Endometrial microvascular endothelial cells (primary cell): ENCODE results near the gene CCDC9B. TPM values are rescaled to one million over a fixed set of nuclear protein-coding genes. Genes with fewer than 3 reads are reported as not detected.

Experiments used
- in situ Hi-C: cut with HindIII; loops from 2 replicates; pipeline ENCODE4 v1.10.0; 2017; ENCODE audit warnings: low sequenced_read_pairs, low pct_unique_long_range_greater_than_20kb; ENCODE audit errors: inconsistent ontology term
- total RNA-seq: library from RNA; depleted of rRNA; stranded (reverse); fragments of >200 nt; gene quantifications from one replicate; pipeline ENCODE4 v1.2.3, GENCODE V29; 2015; ENCODE audit errors: inconsistent ontology term

CCDC9B gene
- total RNA-seq, 1 donor from 2014 or later, result 16.1 TPM

DNA sequence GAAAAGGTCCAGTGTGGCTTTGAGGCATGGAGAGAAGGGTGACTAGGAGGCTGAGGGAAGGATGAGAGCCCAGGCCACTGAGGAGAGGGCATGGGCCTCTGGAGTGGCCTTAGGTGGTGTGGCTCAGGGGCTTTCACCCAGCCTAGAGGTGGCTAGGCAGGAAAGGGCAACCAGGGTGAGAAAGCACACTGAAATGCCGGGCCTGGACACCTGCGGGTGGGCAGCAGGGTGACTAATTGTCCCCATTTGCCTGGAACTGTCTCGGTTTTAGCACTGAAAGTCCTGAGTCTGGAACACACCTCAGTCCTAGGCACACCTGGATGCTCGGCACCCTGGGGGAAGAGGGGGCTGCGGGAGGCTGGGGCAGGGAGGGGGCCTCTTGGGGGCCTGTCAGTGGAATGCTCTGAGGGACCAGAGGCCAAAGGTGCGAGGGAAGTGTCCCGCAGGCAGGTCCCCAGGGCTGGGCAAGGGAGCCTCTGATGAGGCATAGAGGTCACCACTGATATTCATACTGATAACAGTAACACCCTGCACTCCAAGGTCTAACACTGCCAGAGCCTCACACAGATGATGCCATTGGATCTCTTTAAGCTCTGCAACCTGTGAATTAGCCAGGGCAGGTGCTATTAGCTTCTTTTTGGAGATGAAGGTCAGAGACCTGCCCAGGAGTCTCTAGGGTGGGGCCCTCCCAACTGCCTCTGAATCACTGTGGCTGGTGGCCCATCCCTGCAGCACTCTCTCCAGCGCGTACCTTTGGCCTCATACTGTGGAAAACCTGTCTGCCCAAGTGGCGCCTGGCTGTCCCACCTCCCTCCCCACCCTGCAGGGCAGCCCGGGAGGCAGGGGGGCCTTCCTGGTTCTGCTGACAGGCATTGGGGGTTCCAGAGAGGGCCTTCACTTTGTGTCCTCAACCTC lies 7.1 kb upstream of the CCDC9B start:
- in situ Hi-C loops, result no loop called here

- in situ Hi-C loops, result no loop called here
Measured at GRCh38 chr15:40346579-40347558, 6.1 kb upstream of the CCDC9B start.

GRCh38 chr15:40345867-40346578 lies 5.3 kb upstream of the CCDC9B start:
- in situ Hi-C loops, result no loop called here

- in situ Hi-C loops, result no loop called here
Measured at GRCh38 chr15:40345225-40345866, 4.6 kb upstream of the CCDC9B start.

DNA sequence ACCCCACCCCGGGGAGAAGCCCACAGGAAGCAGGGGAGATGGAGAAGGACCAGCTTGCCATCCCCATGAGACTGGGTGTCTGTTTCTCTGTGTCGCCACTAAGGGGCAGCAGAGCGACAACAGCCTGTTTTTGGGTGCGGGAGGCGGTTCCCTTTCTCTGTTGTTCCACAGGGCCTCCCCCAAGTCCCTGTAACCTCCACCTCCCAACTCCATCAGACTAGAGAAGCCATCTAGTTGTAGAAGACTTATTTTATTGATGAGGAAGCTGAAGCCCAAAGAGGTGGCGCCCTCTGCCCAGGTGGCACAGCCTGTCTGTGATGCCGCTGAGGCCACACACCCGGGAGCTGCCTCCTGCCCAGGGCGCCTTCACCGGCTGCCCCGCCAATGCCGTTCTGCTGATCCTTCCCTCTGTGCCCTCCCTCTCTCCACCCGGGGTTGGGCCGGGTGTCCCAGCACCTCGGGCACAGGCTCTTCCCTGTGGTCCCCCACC lies 3.9 kb upstream of the CCDC9B start:
- in situ Hi-C loops, result no loop called here

DNA sequence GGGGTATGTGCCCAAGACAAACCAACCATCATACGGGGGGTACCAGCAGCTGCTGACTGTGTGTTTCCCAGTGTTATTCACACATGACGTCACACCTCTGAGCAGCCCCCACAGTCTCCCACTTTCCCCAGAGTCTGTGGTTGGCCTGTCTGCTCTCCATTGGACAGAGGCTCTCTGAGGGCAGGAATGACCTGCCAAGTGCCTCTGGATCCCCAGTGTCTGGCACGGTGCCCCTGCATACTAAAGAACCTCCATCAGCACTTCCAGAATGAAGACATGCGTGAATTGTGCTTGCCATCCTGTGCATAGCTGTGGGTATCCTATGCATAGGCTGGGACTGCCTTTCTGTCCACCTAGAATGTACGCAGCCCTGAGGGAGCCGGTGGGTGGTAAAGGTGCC lies 3.5 kb upstream of the CCDC9B start:
- in situ Hi-C loops, result no loop called here

- in situ Hi-C loops, result no loop called here
Measured at GRCh38 chr15:40343512-40343911, 2.8 kb upstream of the CCDC9B start.

DNA sequence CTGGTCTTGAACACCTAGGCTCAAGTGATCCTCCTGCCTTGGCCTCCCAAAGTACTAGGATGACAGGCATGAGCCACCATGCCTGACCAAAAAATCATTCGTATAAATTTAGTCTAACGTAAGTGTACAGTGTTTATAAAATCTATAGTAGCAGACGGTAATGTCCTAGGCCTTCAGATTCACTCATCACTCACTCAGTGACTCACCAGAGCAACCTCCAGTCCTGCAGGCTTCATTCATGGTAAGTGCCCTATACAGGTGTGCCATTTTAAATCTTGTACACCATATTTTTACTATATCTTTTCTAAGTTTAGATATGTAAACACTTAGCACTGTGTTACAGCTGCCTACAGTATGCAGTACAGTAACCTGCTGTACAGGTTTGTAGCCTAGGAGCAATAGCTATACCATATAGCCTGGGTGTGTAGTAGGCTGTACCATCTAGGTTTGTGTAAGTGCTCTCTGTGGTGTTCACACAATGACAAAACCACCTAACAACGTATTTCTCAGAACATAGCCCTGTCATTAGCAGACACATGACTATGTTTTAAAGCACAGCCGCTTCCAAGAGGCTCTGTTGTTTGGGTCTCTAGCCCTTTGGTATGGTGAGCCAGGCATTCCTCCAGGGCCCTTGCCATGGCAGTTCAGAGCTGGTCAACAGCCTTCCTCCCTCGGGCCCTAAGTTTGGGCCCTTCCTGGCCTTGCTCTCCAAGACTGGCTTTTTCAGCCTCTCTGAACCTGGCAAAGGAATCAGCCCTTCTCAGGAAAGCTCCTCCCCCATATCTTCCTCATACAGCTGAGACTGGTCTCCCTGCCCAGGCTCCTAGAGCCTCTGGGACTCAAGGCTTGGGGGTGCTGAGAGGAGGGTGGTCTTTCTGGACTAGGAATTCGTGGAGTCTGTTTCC lies 1.9 kb upstream of the CCDC9B start:
- in situ Hi-C loops, result no loop called here

GRCh38 chr15:40340038-40340739 lies 550 bp downstream of the CCDC9B start:
- in situ Hi-C loops, result no loop called here

DNA sequence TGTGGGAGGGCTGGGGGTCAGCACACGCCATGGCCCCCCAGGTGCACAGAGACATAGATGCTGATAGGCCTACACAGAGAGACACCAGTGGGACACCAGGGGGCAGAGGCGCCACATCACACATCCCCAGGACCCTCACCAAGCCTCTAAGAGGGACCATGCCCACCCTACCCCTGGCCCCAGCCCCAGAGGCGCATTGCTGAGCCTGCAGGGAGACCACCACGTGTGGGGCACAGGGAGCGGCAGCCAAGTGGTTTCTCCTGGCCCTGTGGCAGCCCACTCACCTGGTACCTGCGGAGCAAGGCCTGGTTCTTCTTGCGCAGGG lies 1.2 kb downstream of the CCDC9B start:
- in situ Hi-C loops, result no loop called here

- in situ Hi-C loops, result no loop called here
Measured at GRCh38 chr15:40338921-40339620, 1.7 kb downstream of the CCDC9B start.

GRCh38 chr15:40338041-40338657 lies 2.6 kb downstream of the CCDC9B start:
- in situ Hi-C loops, result no loop called here

- in situ Hi-C loops, result no loop called here
Measured at GRCh38 chr15:40337597-40337996, 3.1 kb downstream of the CCDC9B start.

DNA sequence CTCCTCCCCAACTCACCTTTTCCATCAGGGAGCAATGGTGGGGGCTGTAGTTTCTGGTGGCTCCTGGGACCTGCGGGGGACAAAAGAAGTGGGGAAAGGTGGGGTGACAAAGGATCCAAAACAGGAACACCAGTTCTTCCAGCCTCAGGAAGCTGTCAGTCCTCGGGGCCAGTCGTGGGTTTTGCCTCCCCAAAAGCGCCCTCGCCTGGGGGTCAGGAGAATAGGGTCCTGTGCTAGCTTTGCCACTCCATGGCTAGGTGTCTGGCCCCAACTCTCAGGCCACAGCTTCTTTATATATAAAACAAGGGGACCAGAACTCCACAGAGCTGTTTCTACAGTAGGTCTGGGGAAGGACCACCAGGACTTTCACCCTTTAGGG lies 4.0 kb downstream of the CCDC9B start:
- in situ Hi-C loops, result no loop called here

GRCh38 chr15:40335938-40336743 lies 4.6 kb downstream of the CCDC9B start:
- in situ Hi-C loops, result no loop called here
